IMR-90 (cell line): Measurements from ENCODE around the gene CBL. TPM values are rescaled to one million over a fixed set of nuclear protein-coding genes. Genes with fewer than 3 reads are reported as not detected.
A peak's percentile ranks its signal among the peaks of the same experiment; 100 is the strongest.
"Not testable (repeated sequence)": the region's sequence is repeated elsewhere in the genome, so short reads cannot be mapped to it uniquely, and the experiment has no call there.

Source experiments
- ATAC-seq: fragments of 200-7000 bp; cut with Tn5 transposase; 2 replicates; pipeline ENCODE4 v1.9.1; 2020; ENCODE audit warnings: low read depth, mild to moderate bottlenecking, moderate library complexity
- BruUV-seq: library from RNA; stranded (reverse); fragments of 400-500 nt; replicated peaks from 2 replicates; lab custom pipeline; 2021; lab: Mats Ljungman, UMichigan
- CTCF ChIA-PET: fragments of 300-600 bp; formaldehyde crosslinking; extraction: SDS; loops from one replicate; lab custom pipeline; 2021; ENCODE audit warnings: antibody characterized with exemption; lab: Yijun Ruan, JAX
- POLR2A ChIA-PET: fragments of 300-600 bp; sonication (Branson Sonifier 250); formaldehyde crosslinking; loops from one replicate; lab custom pipeline; 2022; ENCODE audit warnings: antibody characterized with exemption; ENCODE audit not compliant: unreplicated experiment; lab: Charles Lee
- DNase-seq: peaks from one replicate; pipeline ENCODE4 v3.0.0; 2013
- H2AFZ ChIP-seq: replicated peaks from 2 replicates; pipeline ENCODE3; 2013; ENCODE audit warnings: low read length, mild to moderate bottlenecking; ENCODE audit not compliant: poor library complexity
- H2AK5ac ChIP-seq: 2 replicates; pipeline ENCODE4 v1.6.1; 2013; ENCODE audit warnings: low read depth, low read length, inconsistent platforms
- H2AK9ac ChIP-seq: replicated peaks from 2 replicates; pipeline ENCODE3; 2013; ENCODE audit warnings: mild to moderate bottlenecking, low read depth, low read length, moderate library complexity; ENCODE audit not compliant: poor library complexity
- H2BK120ac ChIP-seq: 2 replicates; pipeline ENCODE4 v1.6.1; 2013; ENCODE audit warnings: low read depth, low read length, inconsistent platforms
- H2BK15ac ChIP-seq: 3 replicates; pipeline ENCODE4 v1.6.1; 2013; ENCODE audit warnings: low read depth, low read length, inconsistent platforms
- H2BK20ac ChIP-seq: 2 replicates; pipeline ENCODE4 v1.6.1; 2013; ENCODE audit warnings: low read depth, mild to moderate bottlenecking, inconsistent platforms, low read length, moderate library complexity
- H2BK5ac ChIP-seq: 2 replicates; pipeline ENCODE4 v1.6.1; 2013; ENCODE audit warnings: mild to moderate bottlenecking, low read depth, low read length, inconsistent platforms; ENCODE audit not compliant: poor library complexity, severe bottlenecking
- H3K14ac ChIP-seq: replicated peaks from 2 replicates; pipeline ENCODE4 v1.6.1; 2013; ENCODE audit warnings: low read depth, low read length, inconsistent platforms
- H3K18ac ChIP-seq: 2 replicates; pipeline ENCODE4 v1.6.1; 2013; ENCODE audit warnings: low read depth, low read length, control low read depth
- H3K23ac ChIP-seq: 2 replicates; pipeline ENCODE4 v1.6.1; 2013; ENCODE audit warnings: low read depth, low read length, inconsistent platforms
- H3K27ac ChIP-seq: 2 replicates; pipeline ENCODE4 v1.5.1; 2013; ENCODE audit warnings: mild to moderate bottlenecking, control low read depth, low read length; ENCODE audit not compliant: insufficient read depth
- H3K27me3 ChIP-seq: 2 replicates; pipeline ENCODE4 v1.6.1; 2013; ENCODE audit warnings: low read length; ENCODE audit not compliant: control insufficient read depth, insufficient read depth
- H3K36me3 ChIP-seq: 2 replicates; pipeline ENCODE4 v1.6.1; 2013; ENCODE audit warnings: low read length, mixed read lengths; ENCODE audit not compliant: control insufficient read depth, insufficient read depth
- H3K4ac ChIP-seq: 2 replicates; pipeline ENCODE4 v1.6.1; 2013; ENCODE audit warnings: low read depth, low read length, inconsistent platforms
- H3K4me1 ChIP-seq: 2 replicates; pipeline ENCODE4 v1.6.1; 2013; ENCODE audit warnings: low read length, mixed read lengths; ENCODE audit not compliant: control insufficient read depth, insufficient read depth
- H3K4me2 ChIP-seq: 2 replicates; pipeline ENCODE4 v1.6.1; 2013; ENCODE audit warnings: low read depth, mild to moderate bottlenecking, control low read depth, low read length, moderate library complexity
- H3K4me3 ChIP-seq: 2 replicates; pipeline ENCODE4 v1.5.1; 2013; ENCODE audit warnings: low read depth, mild to moderate bottlenecking, control low read depth, low read length, moderate library complexity; ENCODE audit not compliant: insufficient read depth
- H3K56ac ChIP-seq: 2 replicates; pipeline ENCODE4 v1.6.1; 2013; ENCODE audit warnings: low read length, inconsistent platforms; ENCODE audit not compliant: insufficient read depth; ENCODE audit errors: extremely low read depth
- H3K79me1 ChIP-seq, 2 experiments: 2 replicates each; pipeline ENCODE4 v1.6.1; 2013; ENCODE audit warnings: low read length in 2 of 2, inconsistent platforms in 1 of 2, low read depth in 1 of 2
- H3K9ac ChIP-seq: 2 replicates; pipeline ENCODE4 v1.6.1; 2013; ENCODE audit warnings: low read depth, low read length, control low read depth
- H3K9me1 ChIP-seq: 2 replicates; pipeline ENCODE4 v1.6.1; 2013; ENCODE audit warnings: low read length, inconsistent platforms; ENCODE audit not compliant: insufficient read depth
- H3K9me3 ChIP-seq: 2 replicates; pipeline ENCODE4 v1.6.1; 2013; ENCODE audit warnings: low read length; ENCODE audit not compliant: control insufficient read depth, insufficient read depth
- H4K20me1 ChIP-seq: 2 replicates; pipeline ENCODE4 v1.6.1; 2013; ENCODE audit warnings: low read length, inconsistent platforms; ENCODE audit not compliant: insufficient read depth
- H4K5ac ChIP-seq: 2 replicates; pipeline ENCODE4 v1.6.1; 2013; ENCODE audit warnings: mild to moderate bottlenecking, low read depth, low read length, control low read depth
- H4K8ac ChIP-seq, 2 experiments: 2 replicates each; pipeline ENCODE4 v1.6.1; 2013; ENCODE audit warnings: low read depth in 2 of 2, low read length in 2 of 2, control low read depth in 1 of 2, inconsistent platforms in 1 of 2
- H4K91ac ChIP-seq: 2 replicates; pipeline ENCODE4 v1.6.1; 2013; ENCODE audit warnings: low read depth, low read length, inconsistent platforms; ENCODE audit not compliant: insufficient read depth
- WGBS, 2 experiments: methylation state at CpG; one replicate each; pipeline versions ENCODE4 v1.1.5 to v1.1.7; 2013; ENCODE audit warnings: missing lambda C conversion rate in 2 of 2; ENCODE audit not compliant: insufficient read length in 1 of 2; ENCODE audit errors: extremely low coverage in 2 of 2; 5-methylcytosine and 5-hydroxymethylcytosine counted together
- dilution Hi-C: fragments of 300-500 bp; cut with HindIII; formaldehyde crosslinking; loops from one replicate; pipeline ENCODE4 v1.14.3; 2018; ENCODE audit warnings: low sequenced_read_pairs; ENCODE audit not compliant: unreplicated experiment
- in situ Hi-C: fragments of 300-500 bp; cut with MboI; formaldehyde crosslinking; loops from 3 replicates; pipeline ENCODE4 v1.14.3; 2019; ENCODE audit warnings: low sequenced_read_pairs, inconsistent platforms, mixed read lengths
- intact Hi-C: fragments of 100-400 bp; cut with micrococcal nuclease; formaldehyde crosslinking; loops from 2 replicates; pipeline ENCODE4 v1.10.0; 2022
- polyA plus RNA-seq, 3 experiments: library from polyadenylated mRNA; depleted of rRNA; stranded (reverse); fragments of >200 nt; gene quantifications; 2 replicates each; pipeline ENCODE4 v1.2.3, GENCODE V29; 2012; ENCODE audit warnings: low replicate concordance in 1 of 3
- total RNA-seq: library from RNA; depleted of rRNA; stranded (reverse); fragments of >200 nt; gene quantifications from 2 replicates; pipeline ENCODE4 v1.2.3, GENCODE V29; 2012

The CBL gene
- total and polyA plus RNA-seq, 2 of the 4 experiments (the other 2 are of a cell fraction): 6.1 to 11.8 TPM

GRCh38 chr11:119228535-119229287 lies 22.6 kb downstream of the CBL start:
- peak; percentile 14; the same call in 1 of the 2 replicates for ATAC-seq
- H2BK120ac ChIP-seq, H3K18ac ChIP-seq, H3K56ac ChIP-seq, POLR2A ChIA-PET, H2BK15ac ChIP-seq, H3K4me1 ChIP-seq, intact Hi-C loops, H2BK20ac ChIP-seq, H2AK5ac ChIP-seq, H4K8ac ChIP-seq, H2BK5ac ChIP-seq, H3K27ac ChIP-seq, H3K27me3 ChIP-seq, H3K9me3 ChIP-seq, H2AK9ac ChIP-seq, H3K9me1 ChIP-seq, H3K4me3 ChIP-seq, BruUV-seq, H3K9ac ChIP-seq, H3K4me2 ChIP-seq, DNase-seq, H3K36me3 ChIP-seq, H4K5ac ChIP-seq, H4K91ac ChIP-seq, dilution Hi-C loops, in situ Hi-C loops, H3K23ac ChIP-seq, H2AFZ ChIP-seq: not testable (repeated sequence)
- 80% methylated on average over 1 of the region's 9 CpGs; no CpG with 5 or more reads in 1 of the 2 experiments for WGBS, 2 experiments
- Histone ChIP-seq H3K14ac (peak overlapping the region; percentile 37; the same call in 1 of the 2 replicates), H4K20me1 (peaks cover 10% of the 10 kb centered on the region; the same call in 1 of the 2 replicates), H3K79me1 (peaks cover 11 to 75% of the 10 kb centered on the region in 2 experiments; a peak in 3 of 4 replicates), H3K4ac (peak overlapping the region; percentile 27; the same call in 1 of the 2 replicates)
- CTCF ChIA-PET: interaction anchor here (0.6 to 1.0 kb wide), 2 partner anchors 18 to 21 kb away, joined by 3 to 4 read pairs; no protein-coding TSS in a partner anchor
